SK-N-SH (cell line): ENCODE data around the gene EPM2A. TPM values are rescaled to one million over a fixed set of nuclear protein-coding genes. Genes with fewer than 3 reads are reported as not detected.

Experiments
- CTCF ChIA-PET: fragments of 300-600, 350-600 bp; formaldehyde crosslinking; extraction: SDS; loops from one replicate; lab custom pipeline; 2021; lab: Yijun Ruan, JAX
- POLR2A ChIA-PET: fragments of 350-600 bp; sonication (Branson Sonifier 250); formaldehyde crosslinking; extraction: SDS; loops from one replicate; lab custom pipeline; 2020; ENCODE audit warnings: antibody characterized with exemption, inconsistent platforms; lab: Yijun Ruan, JAX
- DNase-seq: peaks from one replicate; pipeline ENCODE4 v3.0.0; 2012
- H2AFZ ChIP-seq: fragments of 200-600 bp; sonication (generic); 2 replicates; pipeline ENCODE4 v1.8.1; 2016; ENCODE audit warnings: antibody characterized with exemption, mild to moderate bottlenecking, low read depth
- H3F3A ChIP-seq: fragments of 200-600 bp; sonication (generic); replicated peaks from 2 replicates; pipeline ENCODE3; 2016; ENCODE audit warnings: antibody characterized with exemption, mild to moderate bottlenecking; ENCODE audit not compliant: insufficient read depth
- H3K27ac ChIP-seq, 2 experiments: fragments of 200-500 bp in 1 of 2; fragments of 200-600 bp in 1 of 2; sonication (Bioruptor generic) in 1 of 2; sonication (generic), shearing (Covaris generic) in 1 of 2; 2 replicates each; pipeline versions ENCODE4 v1.5.1 to v1.6.1; 2014 to 2016; ENCODE audit warnings: low read depth in 2 of 2, inconsistent platforms in 1 of 2, low read length in 1 of 2, mild to moderate bottlenecking in 1 of 2, mixed read lengths in 1 of 2
- H3K27me3 ChIP-seq: fragments of 200-600 bp; sonication (generic), shearing (Covaris generic); 2 replicates; pipeline ENCODE4 v1.6.1; 2016; ENCODE audit warnings: mixed run types; ENCODE audit not compliant: insufficient read depth
- H3K36me3 ChIP-seq, 2 experiments: fragments of 200-500 bp in 1 of 2; fragments of 200-600 bp in 1 of 2; sonication (Bioruptor generic) in 1 of 2; sonication (generic) in 1 of 2; replicated peaks in 1 of 2; 2 replicates each; pipeline versions ENCODE3 to v1.5.1; 2014 to 2016; ENCODE audit warnings: low read length in 1 of 2, mild to moderate bottlenecking in 1 of 2; ENCODE audit not compliant: insufficient read depth in 2 of 2, control insufficient read depth in 1 of 2
- H3K4me1 ChIP-seq, 2 experiments: fragments of 200-500 bp in 1 of 2; fragments of 200-600 bp in 1 of 2; sonication (Bioruptor generic) in 1 of 2; sonication (generic), shearing (Covaris generic) in 1 of 2; 2 replicates each; pipeline versions ENCODE4 v1.5.1 to v1.6.1; 2014 to 2016; ENCODE audit warnings: low read depth in 1 of 2, low read length in 1 of 2, mixed run types in 1 of 2; ENCODE audit not compliant: insufficient read depth in 2 of 2, control insufficient read depth in 1 of 2
- H3K4me2 ChIP-seq: fragments of 200-600 bp; sonication (generic), shearing (Covaris generic); 2 replicates; pipeline ENCODE4 v1.6.1; 2017; ENCODE audit warnings: mixed run types
- H3K4me3 ChIP-seq, 2 experiments: fragments of 200-500 bp in 1 of 2; fragments of 200-600 bp in 1 of 2; sonication (Bioruptor generic) in 1 of 2; sonication (generic), shearing (Covaris generic) in 1 of 2; 2 replicates each; pipeline versions ENCODE4 v1.5.1 to v1.8.1; 2014 to 2016; ENCODE audit warnings: low read depth in 2 of 2, inconsistent platforms in 1 of 2, low read length in 1 of 2, mild to moderate bottlenecking in 1 of 2, mixed read lengths in 1 of 2, moderate library complexity in 1 of 2
- H3K79me2 ChIP-seq: fragments of 200-600 bp; sonication (generic); 2 replicates; pipeline ENCODE4 v1.8.1; 2017; ENCODE audit warnings: mild to moderate bottlenecking; ENCODE audit not compliant: insufficient read depth
- H3K9ac ChIP-seq: fragments of 200-600 bp; sonication (generic); 2 replicates; pipeline ENCODE4 v1.6.1; 2017; ENCODE audit warnings: mixed run types
- H3K9me2 ChIP-seq: fragments of 200-600 bp; sonication (generic); 2 replicates; pipeline ENCODE4 v1.6.1; 2017; ENCODE audit warnings: mixed run types
- H3K9me3 ChIP-seq: fragments of 200-600 bp; sonication (generic); 2 replicates; pipeline ENCODE4 v1.6.1; 2017; ENCODE audit warnings: mixed run types, mild to moderate bottlenecking, moderate library complexity
- H4K20me1 ChIP-seq: fragments of 200-600 bp; sonication (generic); 2 replicates; pipeline ENCODE4 v1.6.1; 2017; ENCODE audit warnings: mild to moderate bottlenecking, mixed run types; ENCODE audit not compliant: insufficient read depth
- CHD2 ChIP-seq: fragments of 150-350 bp; IDR thresholded peaks from 2 replicates; pipeline ENCODE4 v1.6.1; 2018; ENCODE audit warnings: low read length; ENCODE audit not compliant: partially characterized antibody
- CTCF ChIP-seq: fragments of 200-600 bp; sonication (generic); IDR thresholded peaks from 2 replicates; pipeline ENCODE4 v1.6.1; 2017; ENCODE audit warnings: antibody characterized with exemption, mild to moderate bottlenecking, moderate library complexity
- ELF1 ChIP-seq: IDR thresholded peaks from 2 replicates; pipeline ENCODE4 v1.4.0; 2012
- FOSL2 ChIP-seq: IDR thresholded peaks from 2 replicates; pipeline ENCODE4 v1.4.0; 2012; ENCODE audit warnings: low read depth, mild to moderate bottlenecking, moderate library complexity, borderline replicate concordance
- FOXM1 ChIP-seq: IDR thresholded peaks from 2 replicates; pipeline ENCODE4 v1.4.0; 2012; ENCODE audit warnings: low read depth, mild to moderate bottlenecking
- GATA2 ChIP-seq: sonication (generic); formaldehyde crosslinking; IDR thresholded peaks from 2 replicates; pipeline ENCODE4 v1.5.0; 2020; ENCODE audit warnings: mild to moderate bottlenecking, missing genetic modification reagents
- MAX ChIP-seq: IDR thresholded peaks from 2 replicates; pipeline ENCODE4 v1.4.0; 2012; ENCODE audit warnings: low read depth
- NFIC ChIP-seq: IDR thresholded peaks from 2 replicates; pipeline ENCODE4 v1.4.0; 2012; ENCODE audit warnings: borderline replicate concordance
- PBX3 ChIP-seq: IDR thresholded peaks from 2 replicates; pipeline ENCODE4; 2012
- POLR2AphosphoS5 ChIP-seq: IDR thresholded peaks from 2 replicates; pipeline ENCODE4 v1.6.1; 2012; ENCODE audit warnings: low read depth, low read length
- RAD21 ChIP-seq: IDR thresholded peaks from 2 replicates; pipeline ENCODE4 v1.6.1; 2012; ENCODE audit warnings: mild to moderate bottlenecking, low read length
- REST ChIP-seq: IDR thresholded peaks from 2 replicates; pipeline ENCODE4 v1.6.1; 2012; ENCODE audit warnings: mild to moderate bottlenecking, low read depth, low read length, moderate library complexity
- SIN3A ChIP-seq: IDR thresholded peaks from 2 replicates; pipeline ENCODE4 v1.6.1; 2012; ENCODE audit warnings: low read depth, mild to moderate bottlenecking, low read length, moderate library complexity, borderline replicate concordance
- TCF12 ChIP-seq: IDR thresholded peaks from 2 replicates; pipeline ENCODE4 v1.4.0; 2012
- USF1 ChIP-seq: IDR thresholded peaks from 2 replicates; pipeline ENCODE4 v1.4.0; 2012; ENCODE audit warnings: low read depth, borderline replicate concordance
- USF2 ChIP-seq: fragments of 150-350 bp; IDR thresholded peaks from 2 replicates; pipeline ENCODE4 v1.6.1; 2017; ENCODE audit warnings: antibody characterized with exemption, low read length, low read depth, borderline replicate concordance
- WGBS: methylation state at CpG from one replicate; pipeline ENCODE4 v1.1.6; 2017; ENCODE audit warnings: low lambda C conversion rate; 5-methylcytosine and 5-hydroxymethylcytosine counted together
- polyA plus RNA-seq, 3 experiments: library from polyadenylated mRNA; depleted of rRNA; stranded (reverse); fragments of >200 nt; gene quantifications; 2 replicates each; pipeline ENCODE4 v1.2.3, GENCODE V29; 2012

Gene EPM2A
- polyA plus RNA-seq, 1 of the 3 experiments (the other 2 are of a cell fraction) = 2.7 TPM

GRCh38 chr6:145668844-145669243 is 66.5 kb downstream of the EPM2A start:
- TF ChIP-seq GATA2 (CRISPR knock-in tag) (no peak), POLR2AphosphoS5 (no peak), USF1 (no peak), RAD21 (no peak), FOSL2 (no peak), NFIC (no peak), MAX (no peak), REST (no peak), ELF1 (no peak), FOXM1 (no peak), USF2 (no peak)
- no peaks in the 10 kb centered on the region for H3K27me3 ChIP-seq
- peaks cover 0 to 6% of the 10 kb centered on the region in 2 experiments; a peak in 3 of 4 replicates for H3K4me1 ChIP-seq
- no peak for DNase-seq
- H3K4me2 ChIP-seq = no peak overlapping the region
- CTCF ChIA-PET = interaction anchor here (0.9 kb wide), 1 partner anchor 35 kb away, joined by 3 read pairs; no protein-coding TSS in a partner anchor
- H3K9ac ChIP-seq = peak overlapping the region; percentile 41; the same call in 1 of the 2 replicates
- no peaks in the 10 kb centered on the region for H3K9me2 ChIP-seq
- no peaks in the 10 kb centered on the region for H4K20me1 ChIP-seq
- 0 out of 2 replicates have a peak overlapping the region, but pooled peaks have one; percentile 6 for H2AFZ ChIP-seq
- H3K79me2 ChIP-seq = no peaks in the 10 kb centered on the region
- no peaks in the 10 kb centered on the region for H3K36me3 ChIP-seq
- peaks cover 21% of the 10 kb centered on the region for H3F3A ChIP-seq
- H3K4me3 ChIP-seq = no peak overlapping the region
- H3K27ac ChIP-seq = peak overlapping the region; percentile 22 to 94; a peak in 3 of 4 replicates
- no peaks in the 10 kb centered on the region for H3K9me3 ChIP-seq
- WGBS = 52% methylated on average over 1 of the region's 1 CpG
- POLR2A ChIA-PET = no interaction called here

GRCh38 chr6:145660676-145661075 is 74.6 kb downstream of the EPM2A start:
- Histone ChIP-seq H3K36me3 (no peaks in the 10 kb centered on the region), H3K4me3 (no peak overlapping the region), H4K20me1 (no peaks in the 10 kb centered on the region), H2AFZ (no peak overlapping the region), H3F3A (no peaks in the 10 kb centered on the region), H3K4me1 (no peaks in the 10 kb centered on the region), H3K79me2 (no peaks in the 10 kb centered on the region), H3K9me3 (no peaks in the 10 kb centered on the region), H3K9me2 (no peaks in the 10 kb centered on the region), H3K27me3 (no peaks in the 10 kb centered on the region), H3K27ac (no peak overlapping the region), H3K4me2 (no peak overlapping the region), H3K9ac (no peak overlapping the region)
- DNase-seq = no peak
- ChIA-PET CTCF (no interaction called here), POLR2A (no interaction called here)
- 89% methylated on average over 6 of the region's 6 CpGs for WGBS
- TF ChIP-seq SIN3A (no peak), CTCF (no peak), USF2 (no peak), TCF12 (no peak), CHD2 (no peak), USF1 (no peak), PBX3 (no peak), MAX (no peak), NFIC (no peak)
